HEK293 (cell line): ENCODE measurements around the gene TRABD.

Experiments used
- HOXA7 ChIP-seq: sonication (generic); formaldehyde crosslinking; IDR thresholded peaks from 2 replicates; pipeline ENCODE4 v1.8.1; 2022; ENCODE audit warnings: missing genetic modification reagents, borderline replicate concordance
- HOXD13 ChIP-seq: sonication (generic); formaldehyde crosslinking; IDR thresholded peaks from 2 replicates; pipeline ENCODE4 v1.8.0; 2022; ENCODE audit warnings: missing genetic modification reagents, borderline replicate concordance
- MYNN ChIP-seq: fragments of 450-650 bp; formaldehyde crosslinking; IDR thresholded peaks from 2 replicates; pipeline ENCODE4 v1.5.1; 2016; ENCODE audit warnings: missing biosample characterization, missing genetic modification characterization, borderline replicate concordance
- ZNF146 ChIP-seq: fragments of 450-650 bp; formaldehyde crosslinking; IDR thresholded peaks from 2 replicates; pipeline ENCODE4 v1.5.1; 2016; ENCODE audit warnings: missing biosample characterization, missing genetic modification characterization
- ZNF169 ChIP-seq: fragments of 450-650 bp; formaldehyde crosslinking; IDR thresholded peaks from 2 replicates; pipeline ENCODE4 v1.5.1; 2016; ENCODE audit warnings: missing biosample characterization, missing genetic modification characterization
- TF ChIP-seq, protein P1 (sequence below): fragments of 450-650 bp; formaldehyde crosslinking; IDR thresholded peaks from 2 replicates; pipeline ENCODE4 v1.5.1; 2016; ENCODE audit warnings: missing biosample characterization, missing genetic modification characterization
- TF ChIP-seq, protein P2 (sequence below): fragments of 450-650 bp; formaldehyde crosslinking; IDR thresholded peaks from 2 replicates; pipeline ENCODE4 v1.5.1; 2016; ENCODE audit warnings: missing biosample characterization, missing genetic modification characterization
- TF ChIP-seq, protein P3 (sequence below): sonication (generic); formaldehyde crosslinking; IDR thresholded peaks from 2 replicates; pipeline ENCODE4 v1.8.1; 2022; ENCODE audit warnings: mild to moderate bottlenecking, moderate library complexity, missing genetic modification reagents

DNA sequence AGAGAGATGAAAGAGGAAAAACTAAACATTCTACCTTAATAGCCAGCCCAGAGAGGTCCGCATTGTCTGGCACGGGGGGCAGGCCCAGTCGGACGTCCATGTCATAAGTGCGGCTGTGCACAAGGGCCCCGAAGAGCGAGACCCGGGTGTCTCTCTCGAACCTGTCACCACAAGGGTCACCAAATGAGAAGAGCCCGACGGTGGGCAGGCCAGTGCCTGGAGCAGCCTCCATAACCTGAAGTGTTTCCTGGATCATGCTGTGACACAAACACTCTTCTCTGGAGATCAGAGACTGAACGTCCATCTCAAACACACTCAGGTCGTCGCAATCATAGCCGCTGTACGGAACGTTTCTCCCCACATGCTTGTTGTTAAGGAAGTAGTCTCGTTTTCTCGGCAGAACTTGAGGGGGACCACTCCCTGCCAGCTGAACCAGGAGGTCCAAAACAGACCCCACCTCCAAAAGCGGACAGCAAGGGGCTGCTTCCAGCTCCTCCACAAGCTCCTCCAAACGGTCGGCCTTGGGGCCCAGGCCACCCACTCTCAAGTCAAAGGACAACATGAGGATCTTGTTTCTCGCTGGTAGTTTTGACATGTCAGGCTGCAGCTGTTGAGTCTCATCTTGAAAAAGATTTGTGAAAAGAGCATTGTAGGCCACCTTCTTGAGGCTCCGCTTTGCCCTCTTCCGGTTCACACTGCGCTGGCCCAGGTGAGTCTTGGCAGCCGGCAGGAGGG, 58.1 kb downstream of the TRABD start:
- TF ChIP-seq HOXD13, result no peak; the same call in 1 of the 2 replicates
- TF ChIP-seq HOXA7 (CRISPR knock-in tag), result no peak
- TF ChIP-seq MYNN, result no peak
- TF ChIP-seq, protein P1, sequence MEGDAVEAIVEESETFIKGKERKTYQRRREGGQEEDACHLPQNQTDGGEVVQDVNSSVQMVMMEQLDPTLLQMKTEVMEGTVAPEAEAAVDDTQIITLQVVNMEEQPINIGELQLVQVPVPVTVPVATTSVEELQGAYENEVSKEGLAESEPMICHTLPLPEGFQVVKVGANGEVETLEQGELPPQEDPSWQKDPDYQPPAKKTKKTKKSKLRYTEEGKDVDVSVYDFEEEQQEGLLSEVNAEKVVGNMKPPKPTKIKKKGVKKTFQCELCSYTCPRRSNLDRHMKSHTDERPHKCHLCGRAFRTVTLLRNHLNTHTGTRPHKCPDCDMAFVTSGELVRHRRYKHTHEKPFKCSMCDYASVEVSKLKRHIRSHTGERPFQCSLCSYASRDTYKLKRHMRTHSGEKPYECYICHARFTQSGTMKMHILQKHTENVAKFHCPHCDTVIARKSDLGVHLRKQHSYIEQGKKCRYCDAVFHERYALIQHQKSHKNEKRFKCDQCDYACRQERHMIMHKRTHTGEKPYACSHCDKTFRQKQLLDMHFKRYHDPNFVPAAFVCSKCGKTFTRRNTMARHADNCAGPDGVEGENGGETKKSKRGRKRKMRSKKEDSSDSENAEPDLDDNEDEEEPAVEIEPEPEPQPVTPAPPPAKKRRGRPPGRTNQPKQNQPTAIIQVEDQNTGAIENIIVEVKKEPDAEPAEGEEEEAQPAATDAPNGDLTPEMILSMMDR, result no peak
- TF ChIP-seq, protein P2, sequence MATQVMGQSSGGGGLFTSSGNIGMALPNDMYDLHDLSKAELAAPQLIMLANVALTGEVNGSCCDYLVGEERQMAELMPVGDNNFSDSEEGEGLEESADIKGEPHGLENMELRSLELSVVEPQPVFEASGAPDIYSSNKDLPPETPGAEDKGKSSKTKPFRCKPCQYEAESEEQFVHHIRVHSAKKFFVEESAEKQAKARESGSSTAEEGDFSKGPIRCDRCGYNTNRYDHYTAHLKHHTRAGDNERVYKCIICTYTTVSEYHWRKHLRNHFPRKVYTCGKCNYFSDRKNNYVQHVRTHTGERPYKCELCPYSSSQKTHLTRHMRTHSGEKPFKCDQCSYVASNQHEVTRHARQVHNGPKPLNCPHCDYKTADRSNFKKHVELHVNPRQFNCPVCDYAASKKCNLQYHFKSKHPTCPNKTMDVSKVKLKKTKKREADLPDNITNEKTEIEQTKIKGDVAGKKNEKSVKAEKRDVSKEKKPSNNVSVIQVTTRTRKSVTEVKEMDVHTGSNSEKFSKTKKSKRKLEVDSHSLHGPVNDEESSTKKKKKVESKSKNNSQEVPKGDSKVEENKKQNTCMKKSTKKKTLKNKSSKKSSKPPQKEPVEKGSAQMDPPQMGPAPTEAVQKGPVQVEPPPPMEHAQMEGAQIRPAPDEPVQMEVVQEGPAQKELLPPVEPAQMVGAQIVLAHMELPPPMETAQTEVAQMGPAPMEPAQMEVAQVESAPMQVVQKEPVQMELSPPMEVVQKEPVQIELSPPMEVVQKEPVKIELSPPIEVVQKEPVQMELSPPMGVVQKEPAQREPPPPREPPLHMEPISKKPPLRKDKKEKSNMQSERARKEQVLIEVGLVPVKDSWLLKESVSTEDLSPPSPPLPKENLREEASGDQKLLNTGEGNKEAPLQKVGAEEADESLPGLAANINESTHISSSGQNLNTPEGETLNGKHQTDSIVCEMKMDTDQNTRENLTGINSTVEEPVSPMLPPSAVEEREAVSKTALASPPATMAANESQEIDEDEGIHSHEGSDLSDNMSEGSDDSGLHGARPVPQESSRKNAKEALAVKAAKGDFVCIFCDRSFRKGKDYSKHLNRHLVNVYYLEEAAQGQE (tag by site-specific recombination), result no peak
- no peak for TF ChIP-seq ZNF169 (tag by site-specific recombination)
- TF ChIP-seq, protein P3, sequence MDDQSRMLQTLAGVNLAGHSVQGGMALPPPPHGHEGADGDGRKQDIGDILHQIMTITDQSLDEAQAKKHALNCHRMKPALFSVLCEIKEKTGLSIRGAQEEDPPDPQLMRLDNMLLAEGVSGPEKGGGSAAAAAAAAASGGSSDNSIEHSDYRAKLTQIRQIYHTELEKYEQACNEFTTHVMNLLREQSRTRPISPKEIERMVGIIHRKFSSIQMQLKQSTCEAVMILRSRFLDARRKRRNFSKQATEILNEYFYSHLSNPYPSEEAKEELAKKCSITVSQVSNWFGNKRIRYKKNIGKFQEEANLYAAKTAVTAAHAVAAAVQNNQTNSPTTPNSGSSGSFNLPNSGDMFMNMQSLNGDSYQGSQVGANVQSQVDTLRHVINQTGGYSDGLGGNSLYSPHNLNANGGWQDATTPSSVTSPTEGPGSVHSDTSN, result no peak
- TF ChIP-seq ZNF146, result no peak
